Astrocyte (in vitro differentiated cells and primary cell): ENCODE results near the gene IFT27.

Experiments
- EZH2 ChIP-seq: IDR thresholded peaks from 2 replicates; pipeline ENCODE4 v1.6.1; 2012; ENCODE audit warnings: mild to moderate bottlenecking, low read length, inconsistent platforms; ENCODE audit not compliant: insufficient read depth
- TF ChIP-seq, protein P1 (sequence below): IDR thresholded peaks from 2 replicates; pipeline ENCODE4 v1.5.1; 2011; ENCODE audit warnings: low read depth, mild to moderate bottlenecking, inconsistent platforms, low read length, moderate library complexity; ENCODE audit not compliant: insufficient read depth

DNA sequence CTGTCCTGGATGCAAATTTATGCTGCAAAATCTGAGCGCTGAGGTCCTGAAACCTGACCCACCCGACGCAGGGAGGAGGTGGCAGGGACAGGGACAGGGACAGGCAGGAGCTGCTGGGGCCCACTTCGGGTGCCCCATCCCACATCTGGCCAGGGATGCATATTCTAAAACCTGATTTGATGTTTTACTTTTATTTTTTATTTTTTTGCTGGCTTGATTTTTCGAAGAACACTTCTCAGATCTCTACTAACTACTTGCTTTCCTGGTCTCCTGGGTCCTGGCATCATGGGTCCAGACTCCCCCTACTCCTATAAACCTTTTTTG lies 41.6 kb upstream of the IFT27 start:
- no peak for TF ChIP-seq EZH2
- TF ChIP-seq, protein P1, sequence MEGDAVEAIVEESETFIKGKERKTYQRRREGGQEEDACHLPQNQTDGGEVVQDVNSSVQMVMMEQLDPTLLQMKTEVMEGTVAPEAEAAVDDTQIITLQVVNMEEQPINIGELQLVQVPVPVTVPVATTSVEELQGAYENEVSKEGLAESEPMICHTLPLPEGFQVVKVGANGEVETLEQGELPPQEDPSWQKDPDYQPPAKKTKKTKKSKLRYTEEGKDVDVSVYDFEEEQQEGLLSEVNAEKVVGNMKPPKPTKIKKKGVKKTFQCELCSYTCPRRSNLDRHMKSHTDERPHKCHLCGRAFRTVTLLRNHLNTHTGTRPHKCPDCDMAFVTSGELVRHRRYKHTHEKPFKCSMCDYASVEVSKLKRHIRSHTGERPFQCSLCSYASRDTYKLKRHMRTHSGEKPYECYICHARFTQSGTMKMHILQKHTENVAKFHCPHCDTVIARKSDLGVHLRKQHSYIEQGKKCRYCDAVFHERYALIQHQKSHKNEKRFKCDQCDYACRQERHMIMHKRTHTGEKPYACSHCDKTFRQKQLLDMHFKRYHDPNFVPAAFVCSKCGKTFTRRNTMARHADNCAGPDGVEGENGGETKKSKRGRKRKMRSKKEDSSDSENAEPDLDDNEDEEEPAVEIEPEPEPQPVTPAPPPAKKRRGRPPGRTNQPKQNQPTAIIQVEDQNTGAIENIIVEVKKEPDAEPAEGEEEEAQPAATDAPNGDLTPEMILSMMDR = no peak
